Gastrocnemius medialis (tissue), 4 donors: Measurements from ENCODE around the gene CD96.

Experiments used
- POLR2A ChIP-seq, 2 donors: fragments of 450-650 bp; IDR thresholded peaks; one replicate each; pipeline ENCODE4 v1.6.1; 2017; ENCODE audit warnings: antibody characterized with exemption in 2 of 2, mild to moderate bottlenecking in 2 of 2, moderate library complexity in 2 of 2
- TF ChIP-seq, protein P1 (sequence below), 5 experiments: fragments of 450-650 bp in 3 of 5; fragments of 200-600 bp in 2 of 5; sonication (generic) in 2 of 5; IDR thresholded peaks in 4 of 5; conservative IDR thresholded peaks in 1 of 5; 1 replicate in 4 of 5; 2 replicates in 1 of 5; pipeline ENCODE4 v1.5.1; 2016 to 2019; ENCODE audit warnings: antibody characterized with exemption in 5 of 5, mild to moderate bottlenecking in 3 of 5, moderate library complexity in 3 of 5

DNA sequence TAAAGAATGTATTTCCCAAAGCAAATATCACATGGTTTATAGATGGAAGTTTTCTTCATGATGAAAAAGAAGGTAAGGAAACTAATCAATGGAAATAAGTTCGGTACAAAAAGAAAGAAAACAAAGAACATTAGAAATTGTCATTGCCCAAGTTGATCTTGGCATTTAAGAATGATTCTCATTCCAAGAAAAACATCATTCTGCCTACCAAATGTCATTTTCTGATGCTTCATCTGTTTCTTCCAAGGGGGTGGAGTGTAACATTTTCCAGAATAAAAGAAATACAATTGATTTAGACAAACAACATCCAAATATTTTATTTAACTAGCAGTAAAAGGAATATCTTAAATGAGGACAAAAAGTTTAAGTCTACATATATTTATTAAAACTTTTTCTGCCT lies 56.1 kb downstream of the CD96 start:
- no peak for TF ChIP-seq POLR2A (IDR thresholded peaks at IDR 0.05)
- TF ChIP-seq, protein P1, sequence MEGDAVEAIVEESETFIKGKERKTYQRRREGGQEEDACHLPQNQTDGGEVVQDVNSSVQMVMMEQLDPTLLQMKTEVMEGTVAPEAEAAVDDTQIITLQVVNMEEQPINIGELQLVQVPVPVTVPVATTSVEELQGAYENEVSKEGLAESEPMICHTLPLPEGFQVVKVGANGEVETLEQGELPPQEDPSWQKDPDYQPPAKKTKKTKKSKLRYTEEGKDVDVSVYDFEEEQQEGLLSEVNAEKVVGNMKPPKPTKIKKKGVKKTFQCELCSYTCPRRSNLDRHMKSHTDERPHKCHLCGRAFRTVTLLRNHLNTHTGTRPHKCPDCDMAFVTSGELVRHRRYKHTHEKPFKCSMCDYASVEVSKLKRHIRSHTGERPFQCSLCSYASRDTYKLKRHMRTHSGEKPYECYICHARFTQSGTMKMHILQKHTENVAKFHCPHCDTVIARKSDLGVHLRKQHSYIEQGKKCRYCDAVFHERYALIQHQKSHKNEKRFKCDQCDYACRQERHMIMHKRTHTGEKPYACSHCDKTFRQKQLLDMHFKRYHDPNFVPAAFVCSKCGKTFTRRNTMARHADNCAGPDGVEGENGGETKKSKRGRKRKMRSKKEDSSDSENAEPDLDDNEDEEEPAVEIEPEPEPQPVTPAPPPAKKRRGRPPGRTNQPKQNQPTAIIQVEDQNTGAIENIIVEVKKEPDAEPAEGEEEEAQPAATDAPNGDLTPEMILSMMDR (IDR thresholded peaks at IDR 0.05 in 4 of 5, conservative IDR thresholded peaks at IDR 0.05 in 1 of 5), result no peak
